ENCODE data around the gene ABCC4.

The ABCC4 gene

GRCh38 chr13:94999871-95000270, 301.4 kb downstream of the ABCC4 start:
- no peak for DNase-seq (ENCODE audit: low read depth in 4 of 4, low spot score in 1 of 4)

DNA sequence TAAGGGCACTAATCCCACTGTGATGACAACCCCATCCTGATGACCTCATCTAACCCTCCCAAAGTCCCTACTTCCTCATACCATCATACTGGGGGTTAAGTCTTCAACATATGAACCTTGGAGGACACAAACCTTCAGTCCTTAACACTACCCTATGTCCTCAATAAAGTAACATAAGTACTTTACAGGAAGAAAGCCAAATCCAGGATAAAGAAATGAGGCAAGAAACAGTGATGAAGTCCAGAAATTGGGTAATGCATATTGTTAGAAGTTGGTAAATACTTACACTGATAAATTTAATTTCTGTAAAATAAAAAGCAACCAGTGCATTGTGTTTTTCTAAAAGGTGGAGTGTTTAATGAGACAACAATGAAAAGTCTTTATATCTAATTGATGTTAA, 304.1 kb downstream of the ABCC4 start:
- no peak for DNase-seq (ENCODE audit: low read depth in 4 of 4, low spot score in 1 of 4)

- DNase-seq (ENCODE audit: low read depth in 4 of 4, low spot score in 1 of 4) = no peak
Observed at GRCh38 chr13:94996445-94996844, 304.8 kb downstream of the ABCC4 start.

DNA sequence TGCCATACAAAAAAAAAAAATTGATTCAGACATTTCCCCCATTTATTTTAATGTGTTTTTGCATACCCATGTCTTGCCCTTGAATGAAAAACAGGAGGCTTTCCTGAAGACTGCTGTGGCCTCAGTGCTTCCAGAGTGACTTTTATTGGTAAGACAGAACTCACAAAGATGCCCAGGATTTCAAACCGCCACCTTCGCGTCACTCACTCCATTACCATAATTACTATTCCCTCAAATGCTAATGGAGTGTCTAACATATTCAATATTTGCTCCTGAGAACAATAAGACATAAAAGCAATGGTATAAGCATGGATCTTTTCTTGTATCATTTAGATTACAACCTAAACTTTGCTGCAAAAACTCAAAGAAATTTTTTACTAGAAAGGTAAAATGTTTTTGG, 306.7 kb downstream of the ABCC4 start:
- DNase-seq (ENCODE audit: low read depth in 4 of 4, low spot score in 1 of 4) = no peak

DNA sequence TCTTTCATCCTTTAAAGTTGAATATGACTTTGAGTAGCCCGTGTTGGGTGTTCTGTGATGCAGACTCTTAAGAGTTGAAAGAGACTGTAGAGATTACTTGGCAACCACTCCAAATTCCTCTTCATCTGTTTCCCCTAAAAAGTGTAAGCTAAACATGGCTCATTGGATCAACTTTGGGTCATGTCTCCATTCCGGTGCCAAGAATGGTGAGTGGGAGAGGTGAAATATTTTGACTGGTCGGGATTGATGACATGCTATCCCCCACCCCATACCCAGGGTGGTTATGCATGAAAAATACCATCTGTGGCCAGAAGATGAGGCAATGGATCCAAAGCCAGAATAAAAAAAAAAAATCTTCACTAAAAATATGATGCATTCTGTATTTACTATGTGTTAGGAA, 307.6 kb downstream of the ABCC4 start:
- DNase-seq (ENCODE audit: low read depth in 4 of 4, low spot score in 1 of 4) = no peak

DNA sequence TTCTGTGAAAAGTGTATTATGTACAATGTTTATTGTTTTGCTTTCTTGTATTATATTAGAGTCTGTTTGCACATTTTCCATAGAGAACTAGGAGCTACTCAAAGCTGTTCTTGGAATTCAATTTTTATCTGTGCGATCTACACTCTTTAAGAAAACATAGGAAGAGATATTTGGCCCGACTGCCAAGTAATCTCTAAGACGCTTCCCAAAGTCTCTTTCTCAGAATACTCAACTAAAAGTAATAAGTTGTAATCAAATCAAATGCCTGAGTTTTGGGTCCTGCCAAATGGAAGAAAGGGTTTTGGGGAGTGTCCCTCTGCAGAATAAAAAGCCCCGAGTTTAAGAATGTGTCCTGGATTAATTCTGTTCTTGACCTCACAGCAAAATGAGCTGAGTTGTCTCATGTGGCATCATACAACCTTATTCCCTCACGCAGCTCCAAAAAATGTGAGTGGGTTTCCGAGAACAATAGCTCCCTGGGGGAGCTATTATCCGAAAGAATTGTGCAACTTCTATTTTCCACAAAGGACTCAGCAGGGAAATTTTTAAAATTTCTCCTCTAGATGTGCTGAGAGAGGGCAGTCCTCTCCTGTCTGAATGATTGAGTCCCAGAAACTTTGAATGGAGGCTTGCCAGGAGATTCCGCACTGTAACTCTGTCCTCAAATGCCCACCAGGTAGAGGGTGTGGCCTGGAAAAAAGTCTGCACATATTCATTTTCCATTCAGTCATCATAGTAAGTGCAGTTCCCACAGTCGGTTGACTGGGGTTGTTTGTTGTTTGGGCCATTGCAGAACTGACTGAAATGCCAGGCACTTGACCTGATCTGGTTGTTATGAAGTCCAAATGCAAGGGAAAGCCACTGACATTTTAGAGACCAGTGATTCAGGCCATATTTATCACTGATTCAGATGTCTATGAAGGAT, 309.0 kb downstream of the ABCC4 start:
- DNase-seq (ENCODE audit: low read depth in 4 of 4, low spot score in 1 of 4) = no peak

DNA sequence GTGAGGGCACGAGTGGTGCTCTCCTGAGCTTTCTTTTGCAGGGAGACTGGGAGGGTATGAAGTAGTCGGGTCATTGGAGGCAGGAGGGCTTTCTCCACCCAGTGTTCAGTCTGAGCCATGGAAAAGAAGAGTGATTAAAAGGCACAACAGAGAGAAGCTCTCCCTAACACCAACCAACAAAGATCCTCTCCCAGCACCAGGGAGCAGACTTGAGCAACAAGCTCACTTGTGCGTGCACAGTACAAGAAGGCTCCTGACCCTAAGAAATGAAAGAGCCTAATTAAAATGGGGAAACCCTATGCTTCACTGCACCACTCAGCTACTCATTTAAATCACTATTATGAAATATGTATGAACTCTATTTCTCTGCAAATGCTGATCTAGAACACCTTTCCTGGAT, 312.6 kb downstream of the ABCC4 start:
- DNase-seq (ENCODE audit: low read depth in 4 of 4, low spot score in 1 of 4) = no peak

DNA sequence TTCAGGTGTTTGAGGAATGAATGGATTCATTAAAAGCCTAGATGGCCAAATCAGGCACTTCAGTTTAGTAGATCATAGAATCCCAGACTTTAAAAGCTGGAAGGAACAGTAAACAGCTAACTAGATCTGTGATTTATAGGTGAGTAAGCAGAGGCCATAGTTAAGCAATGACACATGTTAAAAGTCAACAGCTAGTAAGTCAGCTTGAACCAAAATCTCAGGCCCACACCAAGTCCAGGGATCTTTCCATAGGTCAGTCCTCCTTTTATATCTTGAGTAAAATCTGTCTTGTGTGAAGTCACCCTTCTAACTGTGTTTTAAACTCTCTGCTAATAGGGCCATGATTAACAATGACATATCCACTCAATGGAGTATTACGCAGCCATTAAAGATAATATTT, 313.4 kb downstream of the ABCC4 start:
- DNase-seq (ENCODE audit: low read depth in 4 of 4, low spot score in 1 of 4) = no peak

DNA sequence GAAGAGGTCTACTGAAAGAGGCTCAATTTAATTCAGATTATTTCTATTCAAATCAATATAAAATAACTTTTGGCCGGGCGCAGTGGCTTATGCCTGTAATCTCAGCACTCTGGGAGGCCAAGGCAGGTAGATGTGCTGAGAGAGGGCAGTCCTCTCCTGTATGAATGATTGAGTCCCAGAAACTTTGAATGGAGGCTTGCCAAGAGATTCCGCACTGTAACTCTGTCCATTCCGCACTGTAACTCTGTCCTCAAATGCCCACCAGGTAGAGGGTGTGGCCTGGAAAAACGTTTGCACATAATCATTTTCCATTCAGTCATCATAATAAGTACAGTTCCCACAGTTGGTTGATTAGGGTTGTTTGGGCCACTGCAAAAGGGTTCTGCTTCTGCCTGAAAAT, 314.2 kb downstream of the ABCC4 start:
- DNase-seq (ENCODE audit: low read depth in 4 of 4, low spot score in 1 of 4) = no peak

GRCh38 chr13:94984958-94985357, 316.3 kb downstream of the ABCC4 start:
- DNase-seq (ENCODE audit: low read depth in 4 of 4, low spot score in 1 of 4) = no peak

- DNase-seq (ENCODE audit: low read depth in 4 of 4, low spot score in 1 of 4) = no peak
Observed at GRCh38 chr13:94978516-94978915, 322.7 kb downstream of the ABCC4 start.

- no peak for DNase-seq (ENCODE audit: low read depth in 4 of 4, low spot score in 1 of 4)
Observed at GRCh38 chr13:94974015-94974951, 327.0 kb downstream of the ABCC4 start.

DNA sequence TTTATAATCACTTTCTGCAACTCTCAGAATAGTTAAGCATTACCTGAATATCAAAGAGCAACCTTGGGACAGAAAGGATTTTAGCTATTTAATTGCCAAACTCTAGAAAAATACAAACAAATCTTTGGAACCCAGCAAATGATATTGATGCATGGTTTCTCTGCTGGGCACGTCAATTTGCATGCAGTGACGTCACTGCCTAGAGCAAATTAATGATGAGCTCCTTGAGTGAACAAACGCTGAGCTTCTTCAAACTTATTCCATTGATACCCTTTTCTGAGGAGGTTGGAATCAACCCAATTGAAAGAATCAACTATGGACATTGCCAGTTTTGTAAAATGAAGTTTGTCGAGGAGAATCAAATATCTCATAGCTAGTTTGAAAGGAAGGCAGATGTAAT, 329.0 kb downstream of the ABCC4 start:
- no peak for DNase-seq (ENCODE audit: low read depth in 4 of 4, low spot score in 1 of 4)
